Testis (tissue), 3 donors: ENCODE data around the gene INPP5A. TPM values are rescaled to one million over a fixed set of nuclear protein-coding genes. Genes with fewer than 3 reads are reported as not detected.

Experiments used
- DNase-seq: peaks from one replicate; pipeline ENCODE4 v3.0.0-alpha.2; 2019
- H3K27ac ChIP-seq, 2 donors: fragments of 200-600 bp; sonication (generic); one replicate each; pipeline ENCODE4 v1.5.1; 2019
- H3K27me3 ChIP-seq: fragments of 200-600 bp; sonication (generic); one replicate; pipeline ENCODE4 v1.5.1; 2019
- H3K36me3 ChIP-seq: fragments of 200-600 bp; sonication (generic); one replicate; pipeline ENCODE4 v1.5.1; 2017; ENCODE audit warnings: low read depth; ENCODE audit errors: missing control alignments
- H3K4me1 ChIP-seq: fragments of 200-600 bp; sonication (generic); one replicate; pipeline ENCODE4 v1.5.1; 2019
- H3K4me3 ChIP-seq, 2 donors: fragments of 200-600 bp; sonication (generic); one replicate each; pipeline ENCODE4 v1.5.1; 2017 to 2019
- H3K9me3 ChIP-seq: fragments of 200-600 bp; sonication (generic); one replicate; pipeline ENCODE4 v1.5.1; 2017
- POLR2A ChIP-seq: fragments of 450-650 bp; IDR thresholded peaks from one replicate; pipeline ENCODE4 v1.6.1; 2017; ENCODE audit warnings: antibody characterized with exemption, mild to moderate bottlenecking, moderate library complexity
- WGBS, 2 donors: methylation state at CpG; one replicate each; pipeline ENCODE4 v1.1.5; 2018; 5-methylcytosine and 5-hydroxymethylcytosine counted together
- intact Hi-C: fragments of 100-400 bp; cut with DNase I; formaldehyde crosslinking; loops from one replicate; pipeline ENCODE4 v1.15.1; 2023; ENCODE audit warnings: low total_unique reads
- polyA plus RNA-seq: library from polyadenylated mRNA; stranded (reverse); fragments of 350-450 nt; fragmentation: Illumina TruSeq; extraction: RNeasy Lipid Tissue Mini Kit (QIAGEN cat#74804); gene quantifications from one replicate; pipeline ENCODE4 v1.2.3, GENCODE V29; 2014; ENCODE audit warnings: low read depth, low replicate concordance; ENCODE audit not compliant: insufficient read depth
- total RNA-seq, 2 donors: library from RNA; depleted of rRNA; stranded (reverse); fragments of >200 nt; gene quantifications; one replicate each; pipeline ENCODE4 v1.2.3, GENCODE V29; 2016
- TF ChIP-seq, protein P1 (sequence below), 3 experiments: fragments of 450-650 bp in 2 of 3; fragments of 200-600 bp in 1 of 3; sonication (generic) in 1 of 3; IDR thresholded peaks; one replicate each; pipeline ENCODE4 v1.5.1; 2016 to 2019; ENCODE audit warnings: antibody characterized with exemption in 3 of 3, mild to moderate bottlenecking in 2 of 3, moderate library complexity in 1 of 3

Gene INPP5A
- total and polyA plus RNA-seq, 3 donors from 2014 or later: 54.1 to 103 (median 73.0) TPM

DNA sequence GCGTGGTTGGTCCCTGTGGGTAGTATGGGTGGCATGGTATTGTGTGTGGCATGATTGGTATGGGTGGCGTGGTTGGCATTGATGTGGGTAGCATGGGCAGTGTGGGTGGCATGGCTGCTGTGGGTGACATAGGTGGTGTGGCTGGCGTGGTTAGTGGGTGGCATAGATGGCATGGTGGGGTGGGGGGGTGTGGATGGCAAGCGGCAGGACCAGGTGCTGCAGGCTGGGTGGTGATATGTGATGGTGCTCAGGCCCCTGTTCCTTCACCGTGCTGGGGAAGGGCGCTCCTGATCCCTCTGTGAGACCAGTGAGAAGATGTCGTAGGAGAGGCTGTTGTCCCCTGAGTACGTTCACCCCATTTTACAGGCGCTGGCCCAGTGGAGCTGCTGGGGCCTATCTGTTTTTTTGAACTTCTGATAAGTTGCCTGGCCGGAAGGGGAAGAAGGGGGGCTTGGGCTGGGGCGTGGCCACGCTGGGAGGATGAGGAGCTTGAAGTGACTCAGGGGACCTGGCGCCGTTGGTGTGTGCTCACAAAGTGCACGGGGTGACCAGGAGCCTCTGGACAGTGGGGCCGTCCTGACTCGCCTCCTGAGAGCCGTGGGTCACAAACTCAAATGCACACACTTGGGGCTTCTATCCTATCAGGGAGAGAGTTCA is 17.5 kb downstream of the INPP5A start:
- no peak for DNase-seq
- WGBS, 2 donors: 80 to 84% methylated on average over 18 of the region's 18 CpGs
- TF ChIP-seq, protein P1, sequence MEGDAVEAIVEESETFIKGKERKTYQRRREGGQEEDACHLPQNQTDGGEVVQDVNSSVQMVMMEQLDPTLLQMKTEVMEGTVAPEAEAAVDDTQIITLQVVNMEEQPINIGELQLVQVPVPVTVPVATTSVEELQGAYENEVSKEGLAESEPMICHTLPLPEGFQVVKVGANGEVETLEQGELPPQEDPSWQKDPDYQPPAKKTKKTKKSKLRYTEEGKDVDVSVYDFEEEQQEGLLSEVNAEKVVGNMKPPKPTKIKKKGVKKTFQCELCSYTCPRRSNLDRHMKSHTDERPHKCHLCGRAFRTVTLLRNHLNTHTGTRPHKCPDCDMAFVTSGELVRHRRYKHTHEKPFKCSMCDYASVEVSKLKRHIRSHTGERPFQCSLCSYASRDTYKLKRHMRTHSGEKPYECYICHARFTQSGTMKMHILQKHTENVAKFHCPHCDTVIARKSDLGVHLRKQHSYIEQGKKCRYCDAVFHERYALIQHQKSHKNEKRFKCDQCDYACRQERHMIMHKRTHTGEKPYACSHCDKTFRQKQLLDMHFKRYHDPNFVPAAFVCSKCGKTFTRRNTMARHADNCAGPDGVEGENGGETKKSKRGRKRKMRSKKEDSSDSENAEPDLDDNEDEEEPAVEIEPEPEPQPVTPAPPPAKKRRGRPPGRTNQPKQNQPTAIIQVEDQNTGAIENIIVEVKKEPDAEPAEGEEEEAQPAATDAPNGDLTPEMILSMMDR (IDR thresholded peaks at IDR 0.05): no peak
- no peak for TF ChIP-seq POLR2A

DNA sequence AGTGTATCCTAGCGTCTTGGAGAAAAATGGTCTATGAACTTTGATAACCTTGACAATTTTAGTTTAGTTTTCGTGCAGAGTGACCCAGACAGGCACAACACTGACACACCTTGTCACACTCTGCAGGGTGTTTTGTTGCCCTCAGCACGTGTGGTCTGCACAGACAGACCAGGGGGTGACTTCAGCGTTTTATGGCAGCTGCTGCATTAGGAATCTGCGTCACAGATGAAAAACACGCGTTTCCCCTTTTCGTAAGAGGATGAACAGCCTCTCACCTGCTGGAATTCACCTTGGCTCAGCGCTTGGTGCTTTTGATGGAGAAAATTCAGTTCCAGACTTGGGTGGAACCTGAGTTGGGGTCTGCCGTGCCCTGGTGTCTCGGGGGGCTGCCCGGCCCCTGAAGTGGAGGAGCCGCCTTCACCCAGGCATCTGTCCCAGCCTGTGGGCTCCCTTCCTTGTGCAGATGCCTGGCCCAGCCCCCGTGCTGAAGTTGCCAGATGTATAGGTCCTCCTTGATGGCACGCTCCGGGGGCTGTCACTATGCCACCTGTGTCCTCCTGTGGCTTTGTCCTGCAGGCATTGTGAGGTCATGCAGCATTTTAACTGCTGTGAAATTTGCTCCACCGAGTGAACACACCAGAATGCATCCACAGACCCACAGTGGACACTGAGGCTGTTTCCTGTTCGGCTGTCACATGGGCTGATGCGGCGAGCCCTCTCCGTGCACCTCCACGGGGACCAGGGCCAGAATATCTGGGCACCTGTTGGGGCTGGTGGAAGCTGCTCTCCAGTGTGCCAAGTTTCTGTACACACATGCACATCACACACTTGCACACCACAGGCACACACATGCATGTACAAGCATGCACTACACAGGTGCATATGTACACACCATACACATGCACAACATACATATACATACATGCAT is 18.3 kb downstream of the INPP5A start:
- H3K36me3 ChIP-seq: no peaks in the 10 kb centered on the region
- no peak for TF ChIP-seq POLR2A
- TF ChIP-seq, protein P1 (IDR thresholded peaks at IDR 0.05): no peak
- intact Hi-C loops: no loop called here
- DNase-seq: no peak
- H3K4me3 ChIP-seq: no peak overlapping the region
- no peak overlapping the region for H3K27ac ChIP-seq
- H3K4me1 ChIP-seq: no peaks in the 10 kb centered on the region
- H3K27me3 ChIP-seq: no peaks in the 10 kb centered on the region
- 73 to 81% methylated on average over 17 to 22 of the region's 22 CpGs for WGBS, 2 donors
- no peaks in the 10 kb centered on the region for H3K9me3 ChIP-seq

More for the DNA sequence above, 17.5 kb downstream of the INPP5A start:
- H3K27ac ChIP-seq: no peak overlapping the region
- H3K4me1 ChIP-seq: no peaks in the 10 kb centered on the region
- no peaks in the 10 kb centered on the region for H3K36me3 ChIP-seq
- H3K9me3 ChIP-seq: no peaks in the 10 kb centered on the region
- H3K27me3 ChIP-seq: no peaks in the 10 kb centered on the region
- intact Hi-C loops: no loop called here
- H3K4me3 ChIP-seq: no peak overlapping the region

DNA sequence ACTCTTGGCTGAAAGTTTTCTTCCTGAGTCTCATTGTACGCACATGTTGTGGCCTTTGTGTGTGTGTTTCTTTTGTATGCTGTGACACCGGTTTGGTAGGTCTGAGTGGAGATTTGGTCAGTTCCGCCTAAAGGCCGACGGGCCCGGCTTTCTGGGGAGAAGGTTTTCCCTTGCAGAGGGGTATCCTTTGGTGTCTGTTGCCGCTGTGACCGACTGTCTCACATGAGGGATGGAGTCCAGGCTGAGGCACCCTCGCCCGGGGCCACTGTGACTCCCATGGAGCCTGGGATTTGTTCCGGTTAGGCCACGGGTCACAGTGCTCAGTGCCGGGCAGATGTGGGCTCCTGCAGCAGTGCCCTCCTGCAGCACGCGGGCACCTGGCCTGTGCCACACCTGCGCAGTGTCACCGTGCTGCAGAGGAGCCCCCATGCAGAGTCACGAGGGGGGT is 19.4 kb downstream of the INPP5A start:
- H3K4me3 ChIP-seq: no peak overlapping the region
- 93 to 95% methylated on average over 14 to 18 of the region's 18 CpGs for WGBS, 2 donors
- DNase-seq: no peak
- no peaks in the 10 kb centered on the region for H3K27me3 ChIP-seq
- H3K9me3 ChIP-seq: no peaks in the 10 kb centered on the region
- intact Hi-C loops: no loop called here
- TF ChIP-seq POLR2A: no peak
- TF ChIP-seq, protein P1 (IDR thresholded peaks at IDR 0.05): no peak
- no peaks in the 10 kb centered on the region for H3K4me1 ChIP-seq
- no peak overlapping the region for H3K27ac ChIP-seq
- no peaks in the 10 kb centered on the region for H3K36me3 ChIP-seq

DNA sequence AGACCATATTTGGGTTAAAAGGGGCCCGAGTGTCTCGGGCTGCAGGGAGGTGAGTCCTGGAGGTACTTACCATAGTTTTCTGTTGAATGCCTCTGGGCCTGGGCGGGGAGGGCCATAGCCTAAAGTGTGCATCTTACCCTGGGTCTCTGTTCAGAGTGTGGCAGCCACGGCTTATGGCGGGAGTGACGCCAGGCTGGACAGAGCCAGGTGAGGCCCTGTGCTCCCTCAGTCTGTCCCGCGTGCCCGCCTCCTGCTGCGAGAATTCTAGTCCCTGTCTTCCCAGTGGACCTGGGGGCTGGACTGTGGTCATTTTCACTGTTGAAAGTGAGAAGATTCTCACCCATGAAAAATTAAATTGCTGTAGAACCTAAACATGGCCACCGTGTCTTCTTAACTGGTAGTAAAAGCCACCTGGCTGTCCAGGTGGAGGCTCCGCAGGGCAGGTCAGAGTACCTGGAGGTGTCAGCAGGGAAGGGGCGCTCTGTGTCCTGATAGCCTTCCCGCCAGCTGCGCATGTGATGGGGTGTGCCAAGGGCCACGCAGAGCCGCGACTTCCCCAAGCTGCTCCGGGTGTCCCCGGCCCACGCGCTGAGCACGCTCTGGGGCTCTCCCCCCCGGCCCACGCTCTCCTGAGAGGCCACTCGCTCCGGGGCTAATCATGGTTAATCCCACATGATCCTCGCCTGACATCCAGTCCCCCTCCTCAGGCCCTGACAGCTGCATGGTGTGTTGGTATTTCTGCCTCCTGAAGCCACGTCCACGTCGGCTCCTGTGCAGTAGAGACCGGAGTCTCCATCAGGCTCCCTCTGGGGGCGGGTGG is 20.3 kb downstream of the INPP5A start:
- no peak for DNase-seq
- intact Hi-C loops: no loop called here

More for the DNA sequence above, 20.3 kb downstream of the INPP5A start:
- H3K4me1 ChIP-seq: no peaks in the 10 kb centered on the region
- no peaks in the 10 kb centered on the region for H3K9me3 ChIP-seq
- H3K36me3 ChIP-seq: no peaks in the 10 kb centered on the region
- 92 to 95% methylated on average over 18 to 33 of the region's 33 CpGs for WGBS, 2 donors
- H3K27ac ChIP-seq: no peak overlapping the region
- TF ChIP-seq, protein P1 (IDR thresholded peaks at IDR 0.05): no peak
- TF ChIP-seq POLR2A: no peak
- no peak overlapping the region for H3K4me3 ChIP-seq
- H3K27me3 ChIP-seq: no peaks in the 10 kb centered on the region
